Measurements from ENCODE around the gene CCDC85B.
"Not testable (repeated sequence)": the region's sequence is repeated elsewhere in the genome, so short reads cannot be mapped to it uniquely, and the experiment has no call there.

The CCDC85B gene

DNA sequence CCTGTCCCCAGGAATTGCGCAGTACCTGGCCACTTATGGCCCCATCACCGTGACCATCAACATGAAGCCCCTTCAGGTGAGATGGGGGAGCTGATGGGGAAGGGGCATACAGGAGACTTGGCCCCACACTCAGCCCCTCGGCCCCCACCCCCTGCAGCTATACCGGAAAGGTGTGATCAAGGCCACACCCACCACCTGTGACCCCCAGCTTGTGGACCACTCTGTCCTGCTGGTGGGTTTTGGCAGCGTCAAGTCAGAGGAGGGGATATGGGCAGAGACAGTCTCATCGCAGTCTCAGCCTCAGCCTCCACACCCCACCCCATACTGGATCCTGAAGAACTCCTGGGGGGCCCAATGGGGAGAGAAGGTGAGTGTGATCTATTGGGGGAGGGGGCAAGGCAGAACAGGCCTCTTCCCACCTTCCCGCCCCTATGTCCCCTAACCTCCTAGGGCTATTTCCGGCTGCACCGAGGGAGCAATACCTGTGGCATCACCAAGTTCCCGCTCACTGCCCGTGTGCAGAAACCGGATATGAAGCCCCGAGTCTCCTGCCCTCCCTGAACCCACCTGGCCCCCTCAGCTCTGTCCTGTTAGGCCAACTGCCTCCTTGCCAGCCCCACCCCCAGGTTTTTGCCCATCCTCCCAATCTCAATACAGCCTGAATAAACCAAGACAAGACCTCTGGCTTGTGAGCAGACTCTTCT lies 7.3 kb upstream of the CCDC85B start:
- in situ Hi-C loops (cut with MboI; ENCODE audit: low pct_unique_long_range_greater_than_20kb, low sequenced_read_pairs), result no loop called here
- DNase-seq, result no peak

DNA sequence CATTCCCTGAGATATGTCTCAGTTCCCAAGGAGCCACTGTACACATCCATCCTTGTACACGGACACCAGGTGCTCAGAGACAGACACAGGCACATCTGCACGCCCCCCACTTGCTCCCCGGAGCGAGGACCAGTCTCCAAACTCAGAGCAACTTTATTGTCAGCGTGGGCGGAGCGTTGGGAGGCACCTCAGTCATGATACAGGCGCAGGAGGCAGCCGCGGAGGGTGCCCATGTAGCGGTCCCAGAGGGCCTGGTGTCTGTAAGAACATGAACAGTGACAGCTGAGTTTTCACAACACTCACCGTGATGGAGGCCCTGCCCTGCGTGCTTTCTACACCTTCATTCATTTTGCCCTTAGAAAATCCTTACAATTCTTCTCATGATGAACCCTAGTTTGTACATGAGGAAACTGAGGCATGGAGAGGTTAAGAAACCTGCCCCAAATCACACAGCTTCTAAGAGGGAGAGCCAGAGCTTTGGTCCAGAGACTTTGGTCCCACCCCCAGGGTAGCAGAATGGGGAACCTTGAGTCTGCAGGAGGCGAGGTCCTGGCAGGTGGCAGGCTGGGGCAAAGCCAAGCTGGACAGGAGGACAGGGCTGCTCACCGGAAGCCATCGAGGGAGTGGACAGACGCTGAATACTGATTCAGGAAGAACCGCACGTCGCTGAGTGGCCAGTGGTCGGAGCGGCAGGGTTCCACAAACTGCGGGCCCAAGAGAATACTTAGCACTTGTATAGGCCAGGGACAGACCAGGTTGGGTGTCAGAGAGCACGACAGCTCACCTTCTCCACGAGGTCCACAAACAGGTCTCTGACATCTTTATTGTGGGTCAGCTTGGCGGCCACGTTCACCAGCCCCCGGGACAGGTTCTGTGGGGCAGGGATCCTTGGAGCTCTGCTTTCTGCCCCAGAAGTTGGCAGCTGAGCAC lies 6.4 kb upstream of the CCDC85B start:
- in situ Hi-C loops (cut with MboI; ENCODE audit: low pct_unique_long_range_greater_than_20kb, low sequenced_read_pairs), result no loop called here
- no peak for DNase-seq

DNA sequence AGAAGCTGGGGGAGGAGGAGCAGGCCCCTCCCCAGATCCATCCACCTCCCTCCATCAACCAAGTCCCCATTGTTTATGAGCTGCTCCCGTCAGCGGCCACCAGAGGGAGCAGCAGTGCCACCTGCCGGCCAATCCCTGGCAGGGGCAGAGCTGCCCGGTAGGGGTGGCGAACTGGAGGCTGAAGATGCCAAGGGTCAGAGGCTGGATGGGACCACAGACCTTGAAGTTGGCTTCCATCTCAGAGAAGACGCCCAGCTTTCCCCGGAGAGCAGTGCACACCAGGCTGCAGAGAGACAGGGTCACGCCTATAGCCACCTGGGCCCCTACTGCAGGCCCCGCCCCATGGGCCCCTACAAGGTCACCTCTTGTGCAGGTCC lies 5.8 kb upstream of the CCDC85B start:
- in situ Hi-C loops (cut with MboI; ENCODE audit: low pct_unique_long_range_greater_than_20kb, low sequenced_read_pairs), result no loop called here
- peak; percentile 80 for DNase-seq

GRCh38 chr11:65885231-65885630 lies 5.2 kb upstream of the CCDC85B start:
- no peak for DNase-seq
- in situ Hi-C loops (cut with MboI; ENCODE audit: low pct_unique_long_range_greater_than_20kb, low sequenced_read_pairs), result no loop called here

- in situ Hi-C loops (cut with MboI; ENCODE audit: low pct_unique_long_range_greater_than_20kb, low sequenced_read_pairs), result no loop called here
- no peak for DNase-seq
Measured at GRCh38 chr11:65885808-65886536, 4.5 kb upstream of the CCDC85B start.

GRCh38 chr11:65886826-65887722 lies 3.4 kb upstream of the CCDC85B start:
- no peak for DNase-seq
- in situ Hi-C loops (cut with MboI; ENCODE audit: low pct_unique_long_range_greater_than_20kb, low sequenced_read_pairs), result no loop called here

DNA sequence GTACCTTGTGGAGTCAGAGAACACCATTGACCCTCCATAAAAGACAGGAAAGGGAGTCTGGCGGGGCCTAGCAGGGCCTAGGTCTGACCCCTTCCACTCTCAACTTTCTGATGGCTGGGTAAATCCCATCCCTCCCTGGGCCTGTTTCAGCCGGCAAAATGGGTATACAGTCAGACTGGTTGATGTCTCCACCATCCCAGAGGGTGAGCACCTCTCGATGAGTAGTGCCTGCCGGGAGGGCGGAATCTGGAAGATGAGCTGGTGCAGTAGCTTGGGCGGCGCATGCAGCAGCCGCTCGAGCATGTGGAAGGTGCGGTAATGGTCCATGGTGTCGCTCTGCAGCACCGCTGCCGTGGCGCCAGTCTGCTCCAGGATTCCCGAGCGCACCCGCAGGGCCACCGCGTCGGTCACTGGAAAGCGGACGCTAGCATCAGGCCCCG lies 2.7 kb upstream of the CCDC85B start:
- in situ Hi-C loops (cut with MboI; ENCODE audit: low pct_unique_long_range_greater_than_20kb, low sequenced_read_pairs), result no loop called here
- DNase-seq, result no peak

GRCh38 chr11:65888163-65888814 lies 2.2 kb upstream of the CCDC85B start, which contains the start of gene FIBP:
TSS of gene FIBP (minus strand) at chr11:65888471. CDS start at chr11:65888418, 53 bp downstream.
- in situ Hi-C loops (cut with MboI; ENCODE audit: low pct_unique_long_range_greater_than_20kb, low sequenced_read_pairs), result no loop called here
- DNase-seq, result peak; percentile 95

DNA sequence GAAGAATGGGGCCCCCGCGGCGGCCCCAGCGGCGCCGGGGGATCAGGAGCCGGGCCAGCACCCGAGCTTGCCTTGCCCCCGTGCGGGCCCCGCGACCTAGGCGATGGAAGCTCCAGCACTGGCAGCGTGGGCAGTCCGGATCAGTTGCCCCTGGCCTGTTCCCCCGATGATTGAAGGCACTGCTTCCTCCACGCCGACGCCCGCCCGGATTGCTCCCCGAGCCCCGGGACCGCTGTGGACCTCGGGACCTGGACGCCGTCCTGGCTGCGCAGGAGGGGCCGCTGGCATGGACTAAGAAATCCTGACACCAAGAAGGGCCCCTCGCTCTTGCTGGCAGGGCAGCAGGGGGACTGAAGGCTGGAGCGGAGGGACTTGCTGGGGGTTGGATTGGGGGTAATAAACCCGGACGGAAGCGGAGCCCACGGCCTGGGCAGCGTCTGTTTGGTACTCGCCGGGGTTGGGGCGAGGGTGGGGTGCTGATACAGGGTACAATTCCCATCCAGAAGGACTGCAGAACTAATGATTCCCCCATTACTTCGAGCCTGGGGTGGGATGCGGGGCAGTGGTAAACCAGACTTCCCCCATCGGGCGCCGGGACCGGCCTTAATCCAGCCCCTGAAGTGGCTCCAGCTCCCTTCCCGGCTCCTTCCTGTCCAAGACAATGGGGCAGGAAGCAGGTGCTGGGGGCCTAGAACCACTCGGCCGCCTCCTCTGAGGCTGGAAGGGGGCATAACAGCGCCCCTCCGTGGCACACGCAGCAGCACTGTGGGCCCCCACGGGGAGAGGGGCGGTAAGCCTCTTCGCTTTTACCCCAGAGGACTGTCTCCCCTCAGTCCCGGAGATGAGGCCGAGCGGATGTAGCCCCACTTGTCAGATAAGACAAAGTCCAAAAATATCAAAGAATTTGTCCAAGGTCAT lies 1.0 kb downstream of the CCDC85B start:
- in situ Hi-C loops (cut with MboI; ENCODE audit: low pct_unique_long_range_greater_than_20kb, low sequenced_read_pairs), result no loop called here
- DNase-seq, result peak; percentile 77

DNA sequence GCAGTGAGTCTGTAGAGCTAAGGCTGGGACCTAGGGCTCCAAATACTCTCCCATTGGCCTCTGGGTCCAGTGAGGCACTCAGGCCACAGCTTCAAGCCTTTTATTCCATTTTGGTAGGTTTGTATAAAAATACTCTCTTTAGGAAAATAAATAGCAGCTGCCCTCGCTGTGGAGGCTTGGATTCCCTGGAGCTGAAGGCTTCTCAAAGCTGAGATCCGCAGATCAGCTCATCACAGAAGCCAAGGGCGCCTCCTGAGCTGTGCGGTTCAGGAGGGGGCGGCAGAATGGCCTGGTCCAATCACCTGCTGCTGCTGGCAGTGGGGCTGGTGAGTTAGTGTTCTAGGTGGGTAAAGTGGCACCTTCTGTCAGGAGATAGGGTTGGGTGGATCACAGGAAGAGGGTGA lies 1.7 kb downstream of the CCDC85B start:
- DNase-seq; in situ Hi-C loops (cut with MboI; ENCODE audit: low pct_unique_long_range_greater_than_20kb, low sequenced_read_pairs): not testable (repeated sequence)

DNA sequence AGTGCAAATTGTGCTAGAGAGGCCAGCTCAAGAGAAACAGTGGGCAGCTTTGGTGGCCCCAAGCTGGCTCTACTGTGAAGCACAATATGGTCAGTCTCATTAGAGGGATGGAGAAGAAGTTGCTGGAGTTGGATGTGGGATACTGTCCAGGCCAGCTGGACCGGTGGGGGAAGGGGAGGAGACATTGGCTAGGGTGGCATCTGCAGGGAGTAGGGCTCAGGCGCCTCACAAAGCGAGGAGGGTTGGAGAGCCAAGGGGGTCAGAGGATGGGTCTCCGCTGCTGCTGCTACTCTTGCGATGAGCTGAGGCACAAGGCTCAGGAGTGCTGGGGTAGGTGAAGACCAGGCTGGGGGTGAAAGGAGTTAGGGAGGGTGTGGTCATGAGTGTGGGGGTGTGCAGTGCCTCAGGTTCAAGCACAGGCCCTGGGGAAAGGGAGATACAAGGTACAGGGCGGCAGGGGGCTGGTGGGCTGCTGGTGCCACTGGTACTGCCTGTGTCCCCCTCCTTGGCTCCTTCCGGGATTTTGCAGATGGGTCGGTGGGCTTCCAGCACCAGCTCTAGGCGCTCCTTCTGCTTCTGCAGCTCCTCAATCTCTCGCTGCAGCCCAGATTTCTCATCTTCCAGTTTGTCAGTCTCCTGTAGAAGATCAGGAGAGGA lies 2.3 kb downstream of the CCDC85B start:
- in situ Hi-C loops (cut with MboI; ENCODE audit: low pct_unique_long_range_greater_than_20kb, low sequenced_read_pairs), result no loop called here
- no peak for DNase-seq

DNA sequence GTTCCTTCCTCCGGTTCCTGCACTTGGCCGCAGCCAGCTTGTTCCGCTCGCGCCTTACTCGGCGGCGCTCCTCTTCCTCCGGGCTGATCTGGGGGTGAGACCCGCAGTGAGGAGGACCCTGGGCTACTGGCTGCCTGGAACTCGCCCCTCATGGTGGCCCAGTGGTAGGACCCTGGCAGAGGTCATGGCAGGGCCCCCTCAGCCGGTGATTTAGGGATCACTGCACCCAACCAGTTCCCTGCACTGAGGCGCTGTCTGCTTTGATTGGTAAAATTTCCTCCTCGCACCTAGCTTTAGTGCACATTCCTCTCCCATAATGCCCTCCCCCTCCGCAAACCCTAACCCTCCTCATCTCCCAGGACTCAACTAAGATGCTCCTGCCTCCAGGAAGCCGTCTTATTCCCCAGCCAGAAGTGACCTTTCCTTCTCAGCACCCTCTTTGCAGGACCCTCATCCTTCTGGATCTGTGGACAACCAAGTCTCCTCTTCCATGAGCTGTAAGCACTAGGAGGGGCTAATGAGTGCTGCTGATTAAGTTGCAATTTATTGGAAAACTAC lies 3.6 kb downstream of the CCDC85B start:
- in situ Hi-C loops (cut with MboI; ENCODE audit: low pct_unique_long_range_greater_than_20kb, low sequenced_read_pairs), result no loop called here
- peak; percentile 56 for DNase-seq

DNA sequence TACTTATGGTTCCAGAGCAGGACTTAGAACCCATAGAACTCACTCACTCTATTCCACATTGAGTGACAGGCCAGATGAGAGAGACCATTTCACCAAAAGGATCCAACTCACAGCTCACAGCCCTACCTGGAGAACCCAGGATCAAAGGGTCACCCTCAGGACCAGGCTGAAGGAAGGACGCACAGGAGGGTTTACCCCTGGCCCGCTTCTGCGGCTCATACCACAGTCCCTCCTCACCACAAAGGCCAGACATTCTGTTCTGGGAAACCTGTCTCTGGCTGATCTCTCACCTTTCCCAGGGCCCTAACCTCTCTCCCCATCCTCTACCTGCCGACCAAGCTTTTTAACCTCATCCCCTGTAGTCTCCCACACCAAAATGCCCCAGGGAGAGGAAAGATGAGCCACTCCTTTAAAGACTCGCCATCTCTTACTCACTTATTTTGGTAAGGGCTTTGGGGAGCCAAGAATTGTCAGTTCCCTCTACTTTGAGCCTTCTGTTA lies 5.1 kb downstream of the CCDC85B start:
- DNase-seq, result no peak
- in situ Hi-C loops (cut with MboI; ENCODE audit: low pct_unique_long_range_greater_than_20kb, low sequenced_read_pairs), result no loop called here

GRCh38 chr11:65896034-65896999 lies 5.8 kb downstream of the CCDC85B start:
- in situ Hi-C loops (cut with MboI; ENCODE audit: low pct_unique_long_range_greater_than_20kb, low sequenced_read_pairs), result no loop called here
- DNase-seq, result no peak

- no peak for DNase-seq
- in situ Hi-C loops (cut with MboI; ENCODE audit: low pct_unique_long_range_greater_than_20kb, low sequenced_read_pairs), result no loop called here
Measured at GRCh38 chr11:65897020-65897471, 6.6 kb downstream of the CCDC85B start.
